HEK293 (cell line): ENCODE results near the gene NFKBIB.

Experiments
- CTCF ChIA-PET: fragments of 350-600 bp; formaldehyde crosslinking; extraction: SDS; loops from one replicate; lab custom pipeline; 2021; ENCODE audit warnings: antibody characterized with exemption; lab: Yijun Ruan, JAX
- POLR2A ChIA-PET: fragments of 300-600 bp; formaldehyde crosslinking; extraction: SDS; loops from one replicate; lab custom pipeline; 2020; ENCODE audit warnings: antibody characterized with exemption, inconsistent platforms; lab: Yijun Ruan, JAX
- H3K27ac ChIP-seq: fragments of 200-500 bp; sonication (Bioruptor generic); 2 replicates; pipeline ENCODE4 v1.5.1; 2014; ENCODE audit warnings: low read depth, low read length, control low read depth, inconsistent platforms; ENCODE audit errors: extremely low read depth
- H3K36me3 ChIP-seq, 2 experiments: fragments of 200-500 bp in 1 of 2; sonication (Bioruptor generic) in 1 of 2; 1 replicate in 1 of 2; 2 replicates in 1 of 2; pipeline ENCODE4 v1.5.1; 2014 to 2017; ENCODE audit warnings: inconsistent platforms in 2 of 2, low read length in 2 of 2; ENCODE audit not compliant: control insufficient read depth in 2 of 2, insufficient read depth in 1 of 2
- H3K4me1 ChIP-seq: fragments of 200-500 bp; sonication (Bioruptor generic); 2 replicates; pipeline ENCODE4 v1.5.1; 2014; ENCODE audit warnings: mild to moderate bottlenecking, low read length, inconsistent platforms; ENCODE audit not compliant: control insufficient read depth, insufficient read depth
- H3K4me3 ChIP-seq: 2 replicates; pipeline ENCODE4 v1.5.1; 2011; ENCODE audit warnings: low read depth, mild to moderate bottlenecking, control low read depth, low read length, moderate library complexity
- H3K9me3 ChIP-seq: fragments of 200-500 bp; sonication (Bioruptor generic); 2 replicates; pipeline ENCODE4 v1.5.1; 2014; ENCODE audit warnings: low read depth, low read length, inconsistent platforms; ENCODE audit not compliant: control insufficient read depth, insufficient read depth
- BCL11A ChIP-seq: fragments of 450-650 bp; formaldehyde crosslinking; IDR thresholded peaks from 2 replicates; pipeline ENCODE4 v1.5.1; 2016; ENCODE audit warnings: low read depth, missing biosample characterization, missing genetic modification characterization
- GLIS1 ChIP-seq: fragments of 450-650 bp; formaldehyde crosslinking; IDR thresholded peaks from 2 replicates; pipeline ENCODE4 v1.5.1; 2016; ENCODE audit warnings: missing biosample characterization, missing genetic modification characterization
- GLIS2 ChIP-seq: fragments of 450-650 bp; formaldehyde crosslinking; IDR thresholded peaks from 2 replicates; pipeline ENCODE4 v1.5.1; 2016; ENCODE audit warnings: missing biosample characterization, missing genetic modification characterization
- KLF9 ChIP-seq: fragments of 450-650 bp; formaldehyde crosslinking; IDR thresholded peaks from 2 replicates; pipeline ENCODE4 v1.5.1; 2016; ENCODE audit warnings: missing biosample characterization, missing genetic modification characterization, low read depth
- OSR2 ChIP-seq: fragments of 450-650 bp; formaldehyde crosslinking; IDR thresholded peaks from 2 replicates; pipeline ENCODE4 v1.5.1; 2016; ENCODE audit warnings: missing biosample characterization, missing genetic modification characterization
- SETDB1 ChIP-seq: IDR thresholded peaks from one replicate; pipeline ENCODE4 v1.6.1; 2017; ENCODE audit warnings: mild to moderate bottlenecking, low read length, moderate library complexity, mixed read lengths; ENCODE audit not compliant: insufficient read length
- ZFP69B ChIP-seq: fragments of 450-650 bp; formaldehyde crosslinking; IDR thresholded peaks from 2 replicates; pipeline ENCODE4 v1.5.1; 2016; ENCODE audit warnings: missing biosample characterization, missing genetic modification characterization
- ZNF175 ChIP-seq: fragments of 450-650 bp; formaldehyde crosslinking; IDR thresholded peaks from 2 replicates; pipeline ENCODE4 v1.5.1; 2016; ENCODE audit warnings: missing biosample characterization, missing genetic modification characterization
- ZNF19 ChIP-seq: fragments of 450-650 bp; formaldehyde crosslinking; IDR thresholded peaks from 2 replicates; pipeline ENCODE4; 2016; ENCODE audit warnings: missing biosample characterization, missing genetic modification characterization, low read depth
- ZNF2 ChIP-seq: fragments of 450-650 bp; formaldehyde crosslinking; IDR thresholded peaks from 2 replicates; pipeline ENCODE4 v1.5.1; 2016; ENCODE audit warnings: missing biosample characterization, missing genetic modification characterization
- ZNF529 ChIP-seq: fragments of 450-650 bp; formaldehyde crosslinking; IDR thresholded peaks from 2 replicates; pipeline ENCODE4 v1.5.1; 2017; ENCODE audit warnings: missing genetic modification characterization, missing biosample characterization; ENCODE audit not compliant: insufficient replicate concordance
- ZNF549 ChIP-seq: fragments of 450-650 bp; IDR thresholded peaks from 2 replicates; pipeline ENCODE4 v1.5.1; 2018; ENCODE audit warnings: missing biosample characterization, missing genetic modification characterization, mild to moderate bottlenecking, inconsistent platforms, moderate library complexity
- ZNF561 ChIP-seq: fragments of 450-650 bp; IDR thresholded peaks from 2 replicates; pipeline ENCODE4 v1.5.1; 2018; ENCODE audit warnings: missing biosample characterization, missing genetic modification characterization, borderline replicate concordance
- ZNF660 ChIP-seq: fragments of 450-650 bp; IDR thresholded peaks from 2 replicates; pipeline ENCODE4 v1.5.1; 2018; ENCODE audit warnings: missing biosample characterization, mild to moderate bottlenecking, missing genetic modification characterization
- ZNF747 ChIP-seq: fragments of 450-650 bp; formaldehyde crosslinking; IDR thresholded peaks from 2 replicates; pipeline ENCODE4 v1.5.1; 2016; ENCODE audit warnings: missing biosample characterization, missing genetic modification characterization
- ZNF785 ChIP-seq: fragments of 450-650 bp; formaldehyde crosslinking; IDR thresholded peaks from 2 replicates; pipeline ENCODE4 v1.5.1; 2016; ENCODE audit warnings: missing biosample characterization, missing genetic modification characterization
- ZNF792 ChIP-seq: fragments of 450-650 bp; formaldehyde crosslinking; IDR thresholded peaks from 2 replicates; pipeline ENCODE4 v1.5.1; 2016; ENCODE audit warnings: missing biosample characterization, missing genetic modification characterization
- ZXDB ChIP-seq: fragments of 450-650 bp; formaldehyde crosslinking; IDR thresholded peaks from 2 replicates; pipeline ENCODE4 v1.5.1; 2016; ENCODE audit warnings: missing biosample characterization, missing genetic modification characterization
- TF ChIP-seq, protein P1 (sequence below): fragments of 450-650 bp; formaldehyde crosslinking; IDR thresholded peaks from 2 replicates; pipeline ENCODE4 v1.5.1; 2016; ENCODE audit warnings: missing biosample characterization, missing genetic modification characterization
- TF ChIP-seq, protein P2 (sequence below): fragments of 450-650 bp; formaldehyde crosslinking; IDR thresholded peaks from 2 replicates; pipeline ENCODE4 v1.5.1; 2016; ENCODE audit warnings: missing biosample characterization, missing genetic modification characterization
- TF ChIP-seq, protein P3 (sequence below): fragments of 450-650 bp; formaldehyde crosslinking; IDR thresholded peaks from 2 replicates; pipeline ENCODE4 v1.5.1; 2016; ENCODE audit warnings: missing biosample characterization, missing genetic modification characterization
- TF ChIP-seq, protein P4 (sequence below): fragments of 450-650 bp; formaldehyde crosslinking; IDR thresholded peaks from 2 replicates; pipeline ENCODE4 v1.5.1; 2016; ENCODE audit warnings: missing biosample characterization, missing genetic modification characterization

NFKBIB gene

DNA sequence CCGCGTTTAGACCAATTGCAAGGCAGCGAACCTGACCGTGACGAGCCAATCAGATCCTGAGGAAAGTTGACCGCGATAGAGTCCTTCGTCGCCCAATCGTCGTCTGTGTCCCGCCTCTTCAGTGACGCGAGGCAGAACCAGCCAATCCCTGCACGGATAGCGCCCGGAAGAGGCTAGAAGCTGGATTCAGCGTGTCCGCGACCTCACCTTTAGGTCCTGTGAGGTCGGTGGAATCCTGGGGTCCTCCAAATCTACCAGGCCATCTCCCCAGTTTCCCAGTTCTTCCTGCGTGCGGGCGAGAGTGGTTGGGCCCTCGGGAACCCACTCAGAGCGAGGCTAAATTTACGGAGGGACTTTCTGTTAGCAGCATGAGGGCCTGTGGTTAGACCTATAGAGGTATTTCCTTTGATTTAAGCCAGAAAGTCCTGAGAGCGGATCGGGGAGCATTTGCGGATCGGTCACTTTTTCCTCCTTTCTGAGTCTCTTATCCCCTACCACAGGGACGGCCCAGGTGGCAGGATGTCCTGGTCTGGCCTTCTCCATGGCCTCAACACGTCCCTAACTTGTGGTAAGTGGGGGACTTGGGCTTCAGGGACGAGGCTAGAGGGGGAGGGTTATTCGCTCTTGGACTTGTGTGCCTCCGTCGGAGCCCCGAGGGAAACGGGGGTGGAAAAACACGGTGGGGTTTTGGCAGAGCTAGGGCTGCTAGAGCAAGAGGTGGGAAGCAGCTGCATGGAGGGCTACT is 31.2 kb downstream of the NFKBIB start, which contains the start of gene MRPS12 (continued):
- TF ChIP-seq ZNF561 (tag by site-specific recombination) (peak; percentile 20; the same call in 1 of the 2 replicates), ZNF529 (tag by site-specific recombination) (no peak), ZFP69B (0 out of 2 replicates have a peak, but pooled peaks have one; percentile 9), ZNF785 (no peak; the same call in 1 of the 2 replicates), ZNF2 (tag by site-specific recombination) (peak; percentile 12; the same call in 1 of the 2 replicates), SETDB1 (no peak)
- TF ChIP-seq, protein P1, sequence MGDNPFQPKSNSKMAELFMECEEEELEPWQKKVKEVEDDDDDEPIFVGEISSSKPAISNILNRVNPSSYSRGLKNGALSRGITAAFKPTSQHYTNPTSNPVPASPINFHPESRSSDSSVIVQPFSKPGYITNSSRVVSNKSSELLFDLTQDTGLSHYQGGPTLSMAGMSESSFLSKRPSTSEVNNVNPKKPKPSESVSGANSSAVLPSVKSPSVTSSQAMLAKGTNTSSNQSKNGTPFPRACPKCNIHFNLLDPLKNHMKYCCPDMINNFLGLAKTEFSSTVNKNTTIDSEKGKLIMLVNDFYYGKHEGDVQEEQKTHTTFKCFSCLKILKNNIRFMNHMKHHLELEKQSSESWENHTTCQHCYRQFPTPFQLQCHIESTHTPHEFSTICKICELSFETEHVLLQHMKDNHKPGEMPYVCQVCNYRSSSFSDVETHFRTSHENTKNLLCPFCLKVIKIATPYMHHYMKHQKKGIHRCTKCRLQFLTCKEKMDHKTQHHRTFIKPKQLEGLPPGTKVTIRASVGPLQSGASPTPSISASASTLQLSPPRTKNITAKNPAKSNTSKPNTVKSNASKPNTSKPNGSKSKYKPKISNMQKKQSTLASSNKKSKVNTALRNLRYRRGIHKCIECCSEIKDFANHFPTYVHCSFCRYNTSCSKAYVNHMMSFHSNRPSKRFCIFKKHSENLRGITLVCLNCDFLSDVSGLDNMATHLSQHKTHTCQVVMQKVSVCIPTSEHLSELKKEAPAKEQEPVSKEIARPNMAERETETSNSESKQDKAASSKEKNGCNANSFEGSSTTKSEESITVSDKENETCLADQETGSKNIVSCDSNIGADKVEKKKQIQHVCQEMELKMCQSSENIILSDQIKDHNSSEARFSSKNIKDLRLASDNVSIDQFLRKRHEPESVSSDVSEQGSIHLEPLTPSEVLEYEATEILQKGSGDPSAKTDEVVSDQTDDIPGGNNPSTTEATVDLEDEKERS: no peak

DNA sequence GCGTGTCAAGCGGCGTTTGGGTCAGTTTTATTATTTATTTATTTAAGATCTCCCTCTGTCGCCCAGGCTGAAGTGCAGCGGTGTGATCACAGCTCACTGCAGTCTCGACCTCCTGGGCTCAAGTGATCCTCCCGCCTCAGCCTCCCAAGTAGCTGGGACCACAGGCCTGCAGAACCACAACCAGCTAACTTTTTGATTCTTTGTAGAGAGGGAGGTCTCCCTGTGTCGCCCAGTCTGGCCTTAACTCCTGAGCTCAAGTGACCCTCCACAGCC is 31.7 kb downstream of the NFKBIB start:
- H3K4me3 ChIP-seq: peak overlapping the region; percentile 64
- peaks cover 29 to 53% of the 10 kb centered on the region in 2 experiments for H3K36me3 ChIP-seq
- H3K27ac ChIP-seq: peak overlapping the region; percentile 81
- no peaks in the 10 kb centered on the region for H3K9me3 ChIP-seq
- no peak for TF ChIP-seq ZXDB (tag by site-specific recombination)
- TF ChIP-seq, protein P2, sequence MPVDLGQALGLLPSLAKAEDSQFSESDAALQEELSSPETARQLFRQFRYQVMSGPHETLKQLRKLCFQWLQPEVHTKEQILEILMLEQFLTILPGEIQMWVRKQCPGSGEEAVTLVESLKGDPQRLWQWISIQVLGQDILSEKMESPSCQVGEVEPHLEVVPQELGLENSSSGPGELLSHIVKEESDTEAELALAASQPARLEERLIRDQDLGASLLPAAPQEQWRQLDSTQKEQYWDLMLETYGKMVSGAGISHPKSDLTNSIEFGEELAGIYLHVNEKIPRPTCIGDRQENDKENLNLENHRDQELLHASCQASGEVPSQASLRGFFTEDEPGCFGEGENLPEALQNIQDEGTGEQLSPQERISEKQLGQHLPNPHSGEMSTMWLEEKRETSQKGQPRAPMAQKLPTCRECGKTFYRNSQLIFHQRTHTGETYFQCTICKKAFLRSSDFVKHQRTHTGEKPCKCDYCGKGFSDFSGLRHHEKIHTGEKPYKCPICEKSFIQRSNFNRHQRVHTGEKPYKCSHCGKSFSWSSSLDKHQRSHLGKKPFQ: peak; percentile 84
- 0 out of 2 replicates have a peak, but pooled peaks have one; percentile 13 for TF ChIP-seq ZNF792 (tag by site-specific recombination)
- TF ChIP-seq OSR2 (tag by site-specific recombination): no peak
- 0 out of 2 replicates have a peak, but pooled peaks have one; percentile 14 for TF ChIP-seq BCL11A (tag by site-specific recombination)
- TF ChIP-seq GLIS1 (tag by site-specific recombination): peak; percentile 76
- POLR2A ChIA-PET: interaction anchor here (0.8 to 2.5 kb wide), 8 partner anchors 9 to 557 kb away, joined by 3 to 34 read pairs (median 9); partner anchors contain the start of genes EIF3K, NFKBIB, PSMD8 and RPS16
- H3K4me1 ChIP-seq: peaks cover 10% of the 10 kb centered on the region; the same call in 1 of the 2 replicates
- CTCF ChIA-PET: interaction anchor here (0.6 to 5.3 kb wide), 22 partner anchors 10 to 1029 kb away, joined by 3 to 63 read pairs (median 9); partner anchors contain the start of genes FAM98C, NFKBIB and SIRT2

DNA sequence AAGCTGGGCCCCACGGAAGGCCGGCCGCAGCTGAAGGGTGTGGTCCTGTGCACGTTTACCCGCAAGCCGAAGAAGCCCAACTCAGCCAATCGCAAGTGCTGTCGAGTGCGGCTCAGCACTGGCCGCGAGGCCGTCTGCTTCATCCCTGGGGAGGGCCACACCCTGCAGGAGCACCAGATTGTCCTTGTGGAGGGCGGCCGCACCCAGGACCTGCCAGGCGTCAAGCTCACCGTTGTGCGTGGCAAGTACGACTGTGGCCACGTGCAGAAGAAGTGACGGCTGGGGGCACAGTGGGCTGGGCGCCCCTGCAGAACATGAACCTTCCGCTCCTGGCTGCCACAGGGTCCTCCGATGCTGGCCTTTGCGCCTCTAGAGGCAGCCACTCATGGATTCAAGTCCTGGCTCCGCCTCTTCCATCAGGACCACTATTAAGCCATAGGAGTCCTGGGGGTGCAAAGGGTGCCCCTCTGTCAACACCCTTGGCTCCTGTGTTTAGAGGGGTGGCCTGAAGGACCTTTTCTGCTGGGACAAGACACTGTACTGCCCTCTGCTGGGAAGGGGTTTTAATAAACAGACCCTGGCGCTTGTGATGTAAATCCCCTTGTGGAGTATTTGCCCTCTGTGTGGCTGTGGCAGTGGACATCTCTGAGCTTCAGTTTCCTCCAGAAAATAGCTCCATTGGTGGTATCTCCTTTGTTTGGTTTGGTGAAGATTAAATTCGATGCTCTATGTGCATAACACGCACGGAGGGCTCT is 32.8 kb downstream of the NFKBIB start:
- Histone ChIP-seq H3K27ac (peak overlapping the region; percentile 0; the same call in 1 of the 2 replicates), H3K36me3 (peaks cover 29 to 42% of the 10 kb centered on the region in 2 experiments), H3K9me3 (no peaks in the 10 kb centered on the region), H3K4me3 (no peak overlapping the region), H3K4me1 (peaks cover 10% of the 10 kb centered on the region; the same call in 1 of the 2 replicates)
- CTCF ChIA-PET: interaction anchor here (0.6 to 5.3 kb wide), 28 partner anchors 9 to 886 kb away, joined by 3 to 63 read pairs (median 4); partner anchors contain the start of genes FAM98C, NFKBIB and SIRT2
- POLR2A ChIA-PET: interaction anchor here (1.0 to 2.5 kb wide), 4 partner anchors 32 to 244 kb away, joined by 4 to 29 read pairs (median 4); partner anchors contain the start of genes FBXO17, NFKBIB and SIRT2
- TF ChIP-seq ZNF660 (tag by site-specific recombination) (0 out of 2 replicates have a peak, but pooled peaks have one; percentile 21), ZNF747 (tag by site-specific recombination) (no peak), GLIS2 (tag by site-specific recombination) (0 out of 2 replicates have a peak, but pooled peaks have one; percentile 25), KLF9 (tag by site-specific recombination) (0 out of 2 replicates have a peak, but pooled peaks have one; percentile 4), ZNF175 (tag by site-specific recombination) (no peak), ZNF19 (no peak), ZNF549 (no peak)
- TF ChIP-seq, protein P3, sequence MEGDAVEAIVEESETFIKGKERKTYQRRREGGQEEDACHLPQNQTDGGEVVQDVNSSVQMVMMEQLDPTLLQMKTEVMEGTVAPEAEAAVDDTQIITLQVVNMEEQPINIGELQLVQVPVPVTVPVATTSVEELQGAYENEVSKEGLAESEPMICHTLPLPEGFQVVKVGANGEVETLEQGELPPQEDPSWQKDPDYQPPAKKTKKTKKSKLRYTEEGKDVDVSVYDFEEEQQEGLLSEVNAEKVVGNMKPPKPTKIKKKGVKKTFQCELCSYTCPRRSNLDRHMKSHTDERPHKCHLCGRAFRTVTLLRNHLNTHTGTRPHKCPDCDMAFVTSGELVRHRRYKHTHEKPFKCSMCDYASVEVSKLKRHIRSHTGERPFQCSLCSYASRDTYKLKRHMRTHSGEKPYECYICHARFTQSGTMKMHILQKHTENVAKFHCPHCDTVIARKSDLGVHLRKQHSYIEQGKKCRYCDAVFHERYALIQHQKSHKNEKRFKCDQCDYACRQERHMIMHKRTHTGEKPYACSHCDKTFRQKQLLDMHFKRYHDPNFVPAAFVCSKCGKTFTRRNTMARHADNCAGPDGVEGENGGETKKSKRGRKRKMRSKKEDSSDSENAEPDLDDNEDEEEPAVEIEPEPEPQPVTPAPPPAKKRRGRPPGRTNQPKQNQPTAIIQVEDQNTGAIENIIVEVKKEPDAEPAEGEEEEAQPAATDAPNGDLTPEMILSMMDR (tag by site-specific recombination): 0 out of 2 replicates have a peak, but pooled peaks have one; percentile 61
- TF ChIP-seq, protein P4, sequence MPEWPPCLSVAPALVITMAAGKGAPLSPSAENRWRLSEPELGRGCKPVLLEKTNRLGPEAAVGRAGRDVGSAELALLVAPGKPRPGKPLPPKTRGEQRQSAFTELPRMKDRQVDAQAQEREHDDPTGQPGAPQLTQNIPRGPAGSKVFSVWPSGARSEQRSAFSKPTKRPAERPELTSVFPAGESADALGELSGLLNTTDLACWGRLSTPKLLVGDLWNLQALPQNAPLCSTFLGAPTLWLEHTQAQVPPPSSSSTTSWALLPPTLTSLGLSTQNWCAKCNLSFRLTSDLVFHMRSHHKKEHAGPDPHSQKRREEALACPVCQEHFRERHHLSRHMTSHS (tag by site-specific recombination): no peak
